ENCODE results near the gene TNP2.

GRCh38 chr16:11260596-11260966 lies 8.5 kb downstream of the TNP2 start:
- TF ChIP-seq EZH2 (IDR thresholded peaks at IDR 0.05; ENCODE audit: borderline replicate concordance, low read depth, low read length, severe bottlenecking) (no peak), CTCF (IDR thresholded peaks at IDR 0.05; ENCODE audit: borderline replicate concordance, extremely low read depth, low read length, poor library complexity, severe bottlenecking) (no peak)
